ENCODE measurements around the gene NAAA. TPM values are rescaled to one million over a fixed set of nuclear protein-coding genes. Genes with fewer than 3 reads are reported as not detected.

The NAAA gene
- total RNA-seq (18.7 and 24.8 TPM in 2 replicates), polyA plus RNA-seq (5.0 and 7.5 TPM in 2 replicates)

- peaks cover 9% of the 10 kb centered on the region for H3K27me3 ChIP-seq
- no peaks in the 10 kb centered on the region for H3K9me3 ChIP-seq (ENCODE audit: low read depth)
- H3K4me1 ChIP-seq (ENCODE audit: low read depth): no peaks in the 10 kb centered on the region
- TF ChIP-seq CTCF (IDR thresholded peaks at IDR 0.05; ENCODE audit: low read depth, low read length): no peak
- H3K36me3 ChIP-seq: peaks cover 2% of the 10 kb centered on the region
- peak; percentile 58 to 81 for DNase-seq (ENCODE audit: low read depth in 1 of 2, low spot score in 1 of 2)
- no peak within 1 kb of the TSS for H3K27ac ChIP-seq
- H3K4me3 ChIP-seq: peak within 1 kb of the TSS; percentile 77
Measured at GRCh38 chr4:75940692-75941253, at the start of gene NAAA. NAAA (minus strand) TSS chr4:75941013; CDS start chr4:75940949, 64 bp downstream.

GRCh38 chr4:75989846-75990528, 49.2 kb upstream of the NAAA start:
- Histone ChIP-seq H3K36me3 (no peaks in the 10 kb centered on the region), H3K4me3 (peak overlapping the region; percentile 66), H3K9me3 (ENCODE audit: low read depth) (no peaks in the 10 kb centered on the region), H3K27me3 (peaks cover 18% of the 10 kb centered on the region), H3K4me1 (ENCODE audit: low read depth) (peaks cover 11% of the 10 kb centered on the region), H3K27ac (peak overlapping the region; percentile 69)
- DNase-seq (ENCODE audit: low read depth in 1 of 2, low spot score in 1 of 2): peak in 1 of 2 donors; percentile 31
- no peak for TF ChIP-seq CTCF (IDR thresholded peaks at IDR 0.05; ENCODE audit: low read depth, low read length)

- H3K4me1 ChIP-seq (ENCODE audit: low read depth): peaks cover 11% of the 10 kb centered on the region
- H3K27me3 ChIP-seq: no peaks in the 10 kb centered on the region
- no peak overlapping the region for H3K27ac ChIP-seq
- no peak for TF ChIP-seq CTCF (IDR thresholded peaks at IDR 0.05; ENCODE audit: low read depth, low read length)
- no peak overlapping the region for H3K4me3 ChIP-seq
- DNase-seq (ENCODE audit: low read depth in 1 of 2, low spot score in 1 of 2): peak in 1 of 2 donors; percentile 47
- no peaks in the 10 kb centered on the region for H3K9me3 ChIP-seq (ENCODE audit: low read depth)
- peaks cover 2% of the 10 kb centered on the region for H3K36me3 ChIP-seq
Measured at GRCh38 chr4:75985116-75985515, 44.3 kb upstream of the NAAA start.

GRCh38 chr4:75980576-75980975, 39.8 kb upstream of the NAAA start:
- no peak overlapping the region for H3K4me3 ChIP-seq
- H3K9me3 ChIP-seq (ENCODE audit: low read depth): no peaks in the 10 kb centered on the region
- H3K27me3 ChIP-seq: no peaks in the 10 kb centered on the region
- no peak for TF ChIP-seq CTCF (IDR thresholded peaks at IDR 0.05; ENCODE audit: low read depth, low read length)
- H3K36me3 ChIP-seq: peaks cover 24% of the 10 kb centered on the region
- no peak overlapping the region for H3K27ac ChIP-seq
- no peaks in the 10 kb centered on the region for H3K4me1 ChIP-seq (ENCODE audit: low read depth)
- no peak for DNase-seq (ENCODE audit: low read depth in 1 of 2, low spot score in 1 of 2)

- DNase-seq (ENCODE audit: low read depth in 1 of 2, low spot score in 1 of 2): no peak
- Histone ChIP-seq H3K4me1 (ENCODE audit: low read depth) (no peaks in the 10 kb centered on the region), H3K9me3 (ENCODE audit: low read depth) (no peaks in the 10 kb centered on the region), H3K4me3 (no peak overlapping the region), H3K27me3 (no peaks in the 10 kb centered on the region), H3K36me3 (peaks cover 45% of the 10 kb centered on the region), H3K27ac (no peak overlapping the region)
- TF ChIP-seq CTCF (IDR thresholded peaks at IDR 0.05; ENCODE audit: low read depth, low read length): no peak
Measured at GRCh38 chr4:75976177-75976576, 35.4 kb upstream of the NAAA start.
